ENCODE data around the gene CIAPIN1.

- TF ChIP-seq POLR2A (IDR thresholded peaks at IDR 0.05; ENCODE audit: low read length) (no peak), GATA1 (IDR thresholded peaks at IDR 0.05; ENCODE audit: low read depth, low read length) (no peak)
Observed at GRCh38 chr16:57395026-57395425, 52.2 kb downstream of the CIAPIN1 start.
